Measurements from ENCODE around the gene FLYWCH2. TPM values are rescaled to one million over a fixed set of nuclear protein-coding genes. Genes with fewer than 3 reads are reported as not detected.

Gene FLYWCH2
- total RNA-seq, 1 experiment from 2014 or later, result 57.3 TPM

DNA sequence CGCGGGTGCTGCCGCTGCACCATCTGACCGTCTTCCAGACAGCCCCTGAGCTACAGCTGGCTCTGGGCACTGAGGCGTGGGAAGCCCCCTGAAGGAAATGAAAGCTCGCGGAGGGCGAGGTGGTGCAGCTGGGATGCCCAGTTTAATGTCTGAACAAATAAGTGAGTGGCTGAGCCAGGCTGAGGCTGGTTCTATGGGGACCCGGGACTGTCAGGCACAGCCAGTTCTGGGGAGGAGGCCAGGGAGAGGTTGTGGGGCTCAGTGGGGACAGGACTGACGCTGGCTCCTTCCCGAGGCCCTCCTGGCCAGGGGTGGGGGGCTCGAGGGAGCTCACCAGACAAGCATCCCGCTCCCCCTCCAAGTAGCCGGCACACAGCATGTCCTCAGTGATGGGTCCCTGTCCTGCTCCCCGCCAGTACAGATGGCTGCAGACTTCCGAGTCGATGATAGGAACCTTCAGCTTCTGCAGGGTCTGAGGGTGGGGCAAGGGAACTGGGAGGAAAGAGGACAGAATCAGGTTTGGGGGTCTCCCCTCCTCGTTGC lies 29.4 kb upstream of the FLYWCH2 start:
- DNase-seq (ENCODE audit: low spot score), result no peak

DNA sequence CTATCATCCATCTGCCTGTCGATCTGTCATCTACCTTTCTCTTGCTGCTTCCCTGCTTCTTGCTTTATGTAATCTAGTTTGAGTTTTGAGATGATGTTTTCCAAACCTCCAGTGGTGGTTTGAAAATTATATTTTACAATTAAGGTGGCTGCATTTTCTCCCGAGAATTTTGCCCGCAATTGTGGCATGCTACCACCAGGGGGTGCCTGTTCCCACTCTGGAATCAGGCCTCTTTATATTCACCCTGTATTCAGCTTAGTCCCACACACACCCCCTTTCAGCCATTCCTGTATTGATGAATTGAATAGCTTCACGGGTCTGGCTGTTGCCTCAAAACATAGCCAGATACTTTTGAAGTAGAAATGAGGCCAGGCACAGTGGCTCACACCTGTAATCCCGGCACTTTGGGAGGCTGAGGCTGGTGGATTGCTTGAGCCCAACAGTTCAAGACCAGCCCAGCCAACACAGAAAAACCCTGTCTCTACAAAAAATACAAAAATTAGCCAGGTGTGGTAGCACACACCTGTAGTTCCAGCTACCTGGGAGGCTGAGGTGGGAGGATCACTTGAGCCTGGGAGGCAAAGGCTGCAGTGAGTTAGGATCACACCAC lies 28.2 kb upstream of the FLYWCH2 start:
- no peak for DNase-seq (ENCODE audit: low spot score)

GRCh38 chr16:2855536-2855935 lies 27.5 kb upstream of the FLYWCH2 start:
- no peak for DNase-seq (ENCODE audit: low spot score)

DNA sequence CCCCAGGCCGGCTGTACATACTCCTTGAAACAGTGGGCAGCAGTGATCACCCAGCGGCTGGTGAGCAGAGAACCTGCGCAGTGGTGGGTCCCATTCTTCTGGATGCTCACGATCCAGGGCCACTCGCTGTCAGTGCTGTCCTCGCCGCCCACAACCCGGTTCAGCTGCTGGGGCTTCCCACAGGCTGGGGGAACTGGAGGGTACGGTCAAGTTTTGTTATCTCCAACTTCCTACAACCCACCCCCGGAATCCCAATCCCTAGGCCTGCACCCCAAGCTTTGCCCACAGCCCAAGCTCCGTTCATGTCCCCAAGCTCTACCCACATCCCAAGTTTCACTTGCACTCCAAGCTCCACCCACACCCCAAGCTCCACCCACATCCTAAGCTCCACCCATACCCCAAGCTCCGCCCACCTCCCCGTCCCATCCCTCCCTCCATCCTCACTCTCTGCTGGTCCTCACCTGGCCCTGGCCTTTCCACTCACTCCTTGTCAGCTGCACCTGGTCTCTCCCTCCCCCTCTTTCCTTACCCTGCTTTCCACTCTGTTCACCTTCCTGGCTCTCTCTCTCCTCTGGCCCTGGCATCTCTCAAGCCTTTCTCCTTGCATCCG lies 26.8 kb upstream of the FLYWCH2 start:
- no peak for DNase-seq (ENCODE audit: low spot score)

GRCh38 chr16:2856686-2857450 lies 26.1 kb upstream of the FLYWCH2 start:
- no peak for DNase-seq (ENCODE audit: low spot score)

DNA sequence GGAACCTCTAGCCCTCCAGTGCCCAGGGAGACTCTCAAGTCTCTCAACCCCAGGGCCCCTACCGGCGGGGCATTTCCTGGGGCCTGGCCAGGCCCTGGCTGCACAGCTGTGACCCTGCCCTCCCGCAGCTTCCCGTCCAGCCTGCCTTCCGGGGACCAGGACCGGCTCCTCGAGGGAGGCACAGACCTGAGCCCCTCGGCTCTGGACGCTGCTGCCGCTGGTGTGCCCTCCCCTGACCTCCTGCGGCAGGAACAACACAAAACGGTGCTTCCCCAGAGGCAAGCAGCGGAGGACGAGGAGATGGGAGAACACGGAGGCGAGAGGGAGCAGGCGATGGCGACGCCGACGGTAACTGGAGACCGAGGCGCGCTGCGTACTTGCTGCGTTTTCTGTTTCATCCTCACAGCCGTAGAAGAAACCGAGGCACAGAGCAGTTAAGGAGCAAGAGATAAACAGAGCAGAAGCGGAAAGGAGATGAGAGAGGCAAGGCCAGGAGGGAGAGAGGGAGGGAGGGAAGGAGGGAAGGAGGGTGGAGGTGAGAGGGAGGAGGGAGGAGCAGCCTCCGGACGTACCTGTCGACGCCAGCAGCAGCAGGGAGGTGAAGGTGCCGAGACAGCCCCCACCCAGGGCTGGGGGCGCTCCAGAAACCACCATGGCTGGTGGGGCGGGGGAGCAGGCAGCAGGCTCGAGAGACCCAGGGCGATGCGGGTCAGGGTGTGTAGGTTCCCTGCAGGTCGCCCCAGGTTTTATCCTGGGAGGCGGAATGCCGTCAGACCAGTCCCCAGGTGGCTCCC lies 25.4 kb upstream of the FLYWCH2 start, which contains the start of gene PRSS22:
Gene PRSS22, minus strand, starts transcription at position 720 of the 794 bp plus-strand sequence. Its CDS starts 66 bp downstream, at position 654.
- DNase-seq (ENCODE audit: low spot score), result no peak

DNA sequence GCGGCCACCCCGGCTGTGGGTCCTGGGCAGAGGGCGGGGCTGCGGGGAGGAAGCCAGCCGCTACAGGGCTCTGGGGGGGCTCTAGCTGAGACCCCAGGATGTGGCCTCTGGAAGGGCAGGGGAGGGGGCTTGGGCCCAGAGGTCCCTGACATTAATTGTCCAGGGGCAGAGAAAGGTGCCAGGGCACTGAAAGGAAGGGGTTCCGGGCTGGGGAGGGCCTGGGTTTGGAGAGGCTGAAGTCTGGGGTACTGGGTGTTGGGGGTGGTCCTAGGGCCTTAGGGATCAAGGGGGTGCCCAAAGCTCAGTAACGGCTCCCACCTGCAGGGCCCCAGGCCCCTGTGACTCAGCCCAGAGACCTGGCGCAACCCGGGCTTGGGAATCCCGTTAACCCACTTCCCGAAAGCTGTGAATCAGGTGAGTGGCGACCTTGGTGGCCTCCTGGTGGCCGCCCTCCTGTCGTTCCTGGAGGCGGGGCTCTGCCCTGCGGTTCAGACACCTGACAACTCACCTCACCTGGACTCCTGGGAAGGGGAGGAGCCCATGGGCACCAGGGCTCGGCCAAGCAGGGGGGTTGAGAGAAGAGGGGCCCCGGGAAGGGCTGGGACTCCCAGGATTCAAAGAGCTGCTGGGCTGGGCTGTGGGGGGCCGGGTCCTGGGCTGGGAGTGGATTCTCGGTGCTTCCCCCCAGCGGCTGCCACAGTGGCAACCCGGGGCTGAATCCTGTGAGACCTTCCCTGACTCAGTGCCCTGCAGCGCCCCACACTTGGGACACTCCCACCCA lies 24.6 kb upstream of the FLYWCH2 start:
- DNase-seq (ENCODE audit: low spot score), result no peak

GRCh38 chr16:2859686-2860265 lies 23.2 kb upstream of the FLYWCH2 start:
- no peak for DNase-seq (ENCODE audit: low spot score)

DNA sequence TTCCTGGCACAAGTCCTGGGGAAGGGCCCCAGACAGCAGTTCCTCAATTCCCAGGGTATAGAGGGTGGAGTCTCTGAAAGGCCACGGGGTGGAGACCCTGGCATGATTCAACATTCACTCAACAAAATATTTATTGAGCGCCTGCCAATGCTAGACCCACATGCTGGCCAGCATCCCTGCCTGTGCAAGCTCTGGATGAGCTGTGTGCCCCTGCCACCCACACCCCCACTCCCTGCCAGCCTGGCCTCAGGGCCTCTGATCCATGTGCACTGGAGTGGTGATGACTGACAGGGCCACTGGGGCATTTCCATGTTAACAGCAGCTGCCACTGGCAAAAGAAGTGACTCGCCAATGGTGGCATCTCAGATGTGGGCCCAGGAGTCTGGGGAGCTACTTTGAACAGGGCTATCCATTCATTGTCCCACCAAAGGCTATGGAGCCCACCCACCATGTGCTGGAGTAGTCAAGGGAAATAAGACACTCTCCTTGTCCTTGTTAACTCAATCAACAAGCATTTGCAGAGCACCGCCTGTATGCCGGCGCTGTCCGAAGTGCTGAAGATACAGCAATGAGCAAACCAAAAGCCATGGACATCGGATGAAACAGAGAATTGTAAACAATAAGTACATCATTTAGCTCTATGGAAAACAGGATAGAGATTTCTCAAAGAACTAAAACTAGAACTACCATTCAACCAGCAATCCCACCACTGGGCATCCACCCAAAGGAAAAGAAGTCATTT lies 22.0 kb upstream of the FLYWCH2 start:
- no peak for DNase-seq (ENCODE audit: low spot score)

DNA sequence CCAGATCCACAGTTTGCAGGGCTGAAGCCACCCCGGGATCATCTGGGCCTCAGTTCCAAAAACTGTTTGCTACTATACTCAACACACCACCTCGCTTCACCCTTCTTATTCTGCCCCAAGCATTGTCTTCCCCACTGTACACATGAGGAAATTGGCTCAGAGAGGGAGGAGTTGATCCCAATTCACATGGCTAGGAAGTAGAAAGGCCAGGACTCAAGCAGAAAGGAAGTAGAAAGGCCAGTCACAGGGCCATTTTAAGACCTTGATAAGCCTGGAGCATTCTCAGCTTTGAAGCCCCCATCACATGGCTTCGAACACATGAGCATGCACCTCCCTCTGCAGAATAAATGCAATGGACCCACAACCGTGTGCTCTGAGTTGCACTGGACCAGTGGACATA lies 17.4 kb upstream of the FLYWCH2 start:
- DNase-seq (ENCODE audit: low spot score), result no peak

DNA sequence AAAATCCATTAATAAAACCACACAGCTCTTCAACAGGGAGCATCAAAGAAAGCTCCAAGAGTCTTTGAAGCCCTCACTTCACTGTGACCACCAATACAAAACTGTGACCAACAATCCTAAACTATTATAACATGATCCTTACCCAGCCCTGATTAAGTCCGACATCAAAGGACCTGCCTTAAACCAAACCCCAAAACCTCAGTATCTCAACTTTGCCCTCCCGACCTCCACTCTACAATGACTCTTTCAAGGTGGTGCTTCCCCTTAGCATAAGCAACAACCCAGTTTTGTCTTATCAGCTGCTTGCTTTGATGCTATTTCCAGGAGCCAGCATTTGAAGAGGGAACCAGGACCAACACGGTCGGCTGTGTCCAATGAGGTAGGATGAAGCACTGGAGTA lies 16.6 kb upstream of the FLYWCH2 start:
- DNase-seq (ENCODE audit: low spot score), result no peak

- no peak for DNase-seq (ENCODE audit: low spot score)
These were observed 15.4 kb upstream of the FLYWCH2 start for GRCh38 chr16:2867661-2867986.

GRCh38 chr16:2867987-2868789 lies 14.8 kb upstream of the FLYWCH2 start:
- DNase-seq (ENCODE audit: low spot score), result peak; percentile 95

DNA sequence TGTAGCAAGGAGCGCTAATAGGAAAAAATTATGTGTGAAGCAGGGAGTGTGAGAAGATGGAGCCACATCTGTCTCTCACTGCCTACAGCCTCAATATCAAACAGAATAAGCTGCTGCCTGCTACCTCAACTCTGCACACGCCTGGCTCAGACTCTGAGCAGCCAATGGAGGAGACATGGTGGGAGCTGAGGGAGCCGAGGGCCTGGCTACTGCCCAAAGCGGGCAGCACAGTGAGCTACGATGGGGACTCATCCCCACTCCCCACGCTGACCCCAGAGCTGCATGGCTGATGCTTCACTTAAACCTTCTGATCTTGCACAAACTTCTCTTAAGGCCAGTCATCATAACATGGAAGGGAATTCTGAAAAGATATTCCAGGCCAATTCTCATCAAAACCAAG lies 11.1 kb upstream of the FLYWCH2 start:
- no peak for DNase-seq (ENCODE audit: low spot score)

GRCh38 chr16:2874032-2874911 lies 8.7 kb upstream of the FLYWCH2 start:
- DNase-seq (ENCODE audit: low spot score), result no peak

DNA sequence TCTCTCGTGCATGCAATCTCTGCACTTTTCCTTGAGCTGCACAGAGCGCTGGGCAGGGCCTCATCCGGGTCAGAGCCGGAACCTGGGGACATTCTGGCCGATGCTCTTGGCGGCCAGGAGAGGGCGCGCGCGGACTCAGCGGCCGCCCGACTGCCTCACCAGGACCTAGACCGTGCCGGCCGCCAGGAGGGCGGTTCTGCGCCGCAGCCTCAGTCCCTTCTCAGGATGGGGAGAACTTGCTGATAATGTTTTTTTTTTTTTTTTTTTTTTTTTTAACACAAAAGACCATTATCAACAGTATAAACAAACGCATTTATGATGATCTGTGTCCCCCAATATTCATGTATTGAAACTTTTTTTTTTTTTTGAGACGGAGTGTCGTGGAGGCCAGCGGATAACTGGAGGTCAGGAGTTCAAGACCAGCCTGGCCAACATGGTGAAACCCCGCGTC lies 8.1 kb upstream of the FLYWCH2 start:
- peak; percentile 67 for DNase-seq (ENCODE audit: low spot score)

DNA sequence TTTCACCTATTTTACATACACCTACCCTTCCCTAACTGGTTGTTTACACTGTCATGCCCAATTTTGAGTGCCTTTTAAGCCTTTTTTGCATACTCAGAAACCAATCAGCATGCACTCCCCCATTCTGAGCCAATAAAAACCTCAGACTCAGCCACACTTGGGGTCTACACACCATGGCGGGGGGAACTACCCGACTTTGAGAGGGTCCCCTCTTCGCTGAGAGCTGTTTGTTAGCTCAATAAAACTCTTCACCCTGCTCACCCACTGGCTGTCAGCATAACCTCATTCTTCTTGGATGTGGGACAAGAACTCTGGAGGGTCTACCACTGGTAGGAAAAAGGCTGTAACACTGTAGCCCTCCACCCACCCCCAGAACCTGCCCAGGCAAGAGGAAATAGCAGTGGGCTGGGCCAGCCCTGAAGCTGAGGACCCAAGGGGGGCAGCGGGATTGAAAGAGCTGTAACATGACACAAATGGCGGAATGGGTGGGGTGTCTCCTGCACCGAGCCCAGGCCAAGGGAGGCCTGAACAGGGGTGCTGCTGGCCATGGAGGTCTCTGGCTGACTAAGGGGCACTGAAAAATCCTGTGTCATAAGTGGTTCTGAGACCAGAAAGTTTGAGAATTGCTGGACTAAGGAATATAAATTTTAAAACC lies 3.0 kb upstream of the FLYWCH2 start:
- no peak for DNase-seq (ENCODE audit: low spot score)

Data from H4 (cell line).